ENCODE data around the gene PCSK9. TPM values are rescaled to one million over a fixed set of nuclear protein-coding genes. Genes with fewer than 3 reads are reported as not detected.

PCSK9 gene
- total and polyA plus RNA-seq, 2 of the 13 experiments (the other 11 are each of a cell fraction or from before 2014, with no cell fraction given), result 33.3 to 80.5 TPM

- TF ChIP-seq KIAA2018 (CRISPR knock-in tag; IDR thresholded peaks at IDR 0.05; ENCODE audit: borderline replicate concordance), result no peak
- TF ChIP-seq ISX (CRISPR knock-in tag; conservative IDR thresholded peaks at IDR 0.05), result no peak
- no peak for TF ChIP-seq ZNF75D (CRISPR knock-in tag; IDR thresholded peaks at IDR 0.05; ENCODE audit: borderline replicate concordance)
Measured at GRCh38 chr1:55064071-55064581, 24.8 kb downstream of the PCSK9 start (continued).

GRCh38 chr1:55064861-55065263 is 25.5 kb downstream of the PCSK9 start:
- FAIRE-seq, result no peak
- no peak overlapping the region for H2AFZ ChIP-seq (ENCODE audit: low read length)
- no peaks in the 10 kb centered on the region for H3K79me2 ChIP-seq (ENCODE audit: insufficient read depth, low read length)
- ATAC-seq, result no peak
- H3K36me3 ChIP-seq (replicated peaks in 1 of 2; ENCODE audit: control insufficient read depth in 1 of 2, insufficient read depth in 2 of 2, low read length in 2 of 2), result peaks cover 10 to 52% of the 10 kb centered on the region in 2 experiments
- H3K9ac ChIP-seq (ENCODE audit: insufficient read depth, low read depth, low read length), result no peak overlapping the region
- intact Hi-C loops (cut with micrococcal nuclease; ENCODE audit: unreplicated experiment), result no loop called here
- H3K4me2 ChIP-seq (ENCODE audit: low read depth, low read length), result no peak overlapping the region
- BruUV-seq (replicated peaks), result no TSS peak
- H4K20me1 ChIP-seq (ENCODE audit: insufficient read depth, low read length), result no peaks in the 10 kb centered on the region
- no peaks in the 10 kb centered on the region for H3K9me3 ChIP-seq (ENCODE audit: low read length)
- CTCF ChIA-PET (ENCODE audit: low intra/inter-chr PET ratio, low total read pairs), result no interaction called here
- 93% methylated on average over 2 of the region's 2 CpGs for WGBS (ENCODE audit: low lambda C conversion rate)
- no peak overlapping the region for H3K27ac ChIP-seq (ENCODE audit: extremely low read length, insufficient read depth, low read length)
- no peak for DNase-seq (ENCODE audit: low spot score)
- no peaks in the 10 kb centered on the region for H3K4me1 ChIP-seq (ENCODE audit: insufficient read depth, low read length)
- no peak overlapping the region for H3K4me3 ChIP-seq (replicated peaks in 1 of 3; ENCODE audit: insufficient read depth in 1 of 3, low read depth in 2 of 3, low read length in 3 of 3)
- POLR2A ChIA-PET, result interaction anchor here (1.6 kb wide), 1 partner anchor 10 kb away, joined by 4 read pairs; no protein-coding TSS in a partner anchor
- in situ Hi-C loops (cut with HindIII; ENCODE audit: extremely low pct_ligation_motif_present, low pct_unique_long_range_greater_than_20kb), result no loop called here
- no peaks in the 10 kb centered on the region for H3K27me3 ChIP-seq (ENCODE audit: control insufficient read depth in 1 of 2, insufficient read depth in 2 of 2, low read length in 2 of 2)
- TF ChIP-seq ARID5B (CRISPR knock-in tag; IDR thresholded peaks at IDR 0.05), result no peak
- TF ChIP-seq ZNF770 (CRISPR knock-in tag; IDR thresholded peaks at IDR 0.05), result no peak
- TF ChIP-seq MTA1 (CRISPR knock-in tag; IDR thresholded peaks at IDR 0.05; ENCODE audit: borderline replicate concordance), result no peak
